ENCODE measurements around the gene CD320.
"Not testable (repeated sequence)": the region's sequence is repeated elsewhere in the genome, so short reads cannot be mapped to it uniquely, and the experiment has no call there.

The CD320 gene

GRCh38 chr19:8343483-8343844 is 35.3 kb upstream of the CD320 start:
- H3K4me3 ChIP-seq (ENCODE audit: low read depth, low read length): no peak overlapping the region; the same call in 1 of the 2 replicates
- ChIA-PET POLR2A (no interaction called here), CTCF (interaction anchor here (1.0 to 6.4 kb wide), 5 partner anchors 9 to 74 kb away, joined by 3 to 65 read pairs (median 6); no protein-coding TSS in a partner anchor)
- no peak for DNase-seq (ENCODE audit: low read depth, low spot score)
- no peak for TF ChIP-seq CTCF (IDR thresholded peaks at IDR 0.05; ENCODE audit: insufficient read depth, low read length, missing control alignments)

- ChIA-PET POLR2A (no interaction called here), CTCF (interaction anchor here (1.0 to 6.4 kb wide), 9 partner anchors 9 to 238 kb away, joined by 3 to 65 read pairs (median 5); partner anchors contain the start of gene MARCHF2)
Measured at GRCh38 chr19:8342684-8343482, 34.7 kb upstream of the CD320 start, which contains the start of gene KANK3. KANK3 (minus strand) TSS chr19:8343262; CDS start chr19:8337828, 5,434 bp downstream.

GRCh38 chr19:8342316-8342683 is 34.1 kb upstream of the CD320 start:
- TF ChIP-seq CTCF (IDR thresholded peaks at IDR 0.05; ENCODE audit: insufficient read depth, low read length, missing control alignments): no peak
- no peak overlapping the region for H3K4me3 ChIP-seq (ENCODE audit: low read depth, low read length)
- POLR2A ChIA-PET: no interaction called here
- CTCF ChIA-PET: interaction anchor here (1.0 to 6.4 kb wide), 8 partner anchors 12 to 245 kb away, joined by 3 to 65 read pairs (median 5); partner anchors contain the start of gene MARCHF2
- DNase-seq (ENCODE audit: low read depth, low spot score): no peak

More at GRCh38 chr19:8342684-8343482, 34.7 kb upstream of the CD320 start, which contains the start of gene KANK3:
- peak within 1 kb of the TSS; percentile 43 for H3K4me3 ChIP-seq (ENCODE audit: low read depth, low read length)
- TF ChIP-seq CTCF (IDR thresholded peaks at IDR 0.05; ENCODE audit: insufficient read depth, low read length, missing control alignments): no peak
- DNase-seq (ENCODE audit: low read depth, low spot score): peak; percentile 45

- ChIA-PET CTCF (interaction anchor here (0.7 to 6.4 kb wide), 7 partner anchors 13 to 397 kb away, joined by 3 to 65 read pairs (median 5); partner anchors contain the start of gene MARCHF2), POLR2A (interaction anchor here (0.7 kb wide), 1 partner anchor 167 kb away, joined by 3 read pairs; no protein-coding TSS in a partner anchor)
Measured at GRCh38 chr19:8341504-8341903, 33.3 kb upstream of the CD320 start.

GRCh38 chr19:8340341-8341096 is 32.4 kb upstream of the CD320 start:
- CTCF ChIA-PET: interaction anchor here (1.0 to 6.4 kb wide), 5 partner anchors 8 to 240 kb away, joined by 3 to 65 read pairs (median 5); partner anchors contain the start of gene MARCHF2
- TF ChIP-seq CTCF (IDR thresholded peaks at IDR 0.05; ENCODE audit: insufficient read depth, low read length, missing control alignments): no peak
- DNase-seq (ENCODE audit: low read depth, low spot score): no peak
- no peak overlapping the region for H3K4me3 ChIP-seq (ENCODE audit: low read depth, low read length)
- POLR2A ChIA-PET: interaction anchor here (0.7 kb wide), 1 partner anchor 168 kb away, joined by 3 read pairs; no protein-coding TSS in a partner anchor

More at GRCh38 chr19:8341504-8341903, 33.3 kb upstream of the CD320 start:
- not testable (repeated sequence) for DNase-seq (ENCODE audit: low read depth, low spot score); H3K4me3 ChIP-seq (ENCODE audit: low read depth, low read length)

GRCh38 chr19:8338835-8339234 is 30.7 kb upstream of the CD320 start:
- no peak overlapping the region for H3K4me3 ChIP-seq (ENCODE audit: low read depth, low read length)
- no peak for DNase-seq (ENCODE audit: low read depth, low spot score)
- ChIA-PET CTCF (interaction anchor here (2.4 kb wide), 1 partner anchor 15 kb away, joined by 13 read pairs; no protein-coding TSS in a partner anchor), POLR2A (no interaction called here)
- TF ChIP-seq CTCF (IDR thresholded peaks at IDR 0.05; ENCODE audit: insufficient read depth, low read length, missing control alignments): no peak
